ENCODE results near the gene TBC1D22A.

The TBC1D22A gene

GRCh38 chr22:46974077-46974476, 211.6 kb downstream of the TBC1D22A start:
- H3K9me2 ChIP-seq (replicated peaks; ENCODE audit: insufficient read depth, low read length), result no peaks in the 10 kb centered on the region
- H3K4me2 ChIP-seq (ENCODE audit: low read depth, low read length), result no peak overlapping the region
- TF ChIP-seq EZH2phosphoT487 (IDR thresholded peaks at IDR 0.05; ENCODE audit: low read length), result no peak
- no peak for TF ChIP-seq EZH2 (optimal IDR thresholded peaks at IDR 0.05; ENCODE audit: low read depth, low read length)
- TF ChIP-seq CTCF (IDR thresholded peaks at IDR 0.05; ENCODE audit: low read length), result no peak
- no peaks in the 10 kb centered on the region for H3K36me3 ChIP-seq (replicated peaks; ENCODE audit: insufficient read depth, low read length)
- no peak overlapping the region for H3K4me3 ChIP-seq (ENCODE audit: low read length)
- no peaks in the 10 kb centered on the region for H3K79me2 ChIP-seq (ENCODE audit: low read length)
- no peaks in the 10 kb centered on the region for H3F3A ChIP-seq (ENCODE audit: insufficient read depth, low read length)
- H3K9ac ChIP-seq (ENCODE audit: low read length), result no peak overlapping the region
- no peak overlapping the region for H2AFZ ChIP-seq (ENCODE audit: low read length)
- H3K9me3 ChIP-seq (replicated peaks; ENCODE audit: insufficient read depth, low read length), result no peaks in the 10 kb centered on the region
- no peak for DNase-seq
- H4K20me1 ChIP-seq (ENCODE audit: insufficient read depth, low read length), result no peaks in the 10 kb centered on the region
- no peaks in the 10 kb centered on the region for H3K4me1 ChIP-seq (ENCODE audit: low read length)
- no peaks in the 10 kb centered on the region for H3K27me3 ChIP-seq (replicated peaks; ENCODE audit: insufficient read depth, low read length)
- H3K27ac ChIP-seq (ENCODE audit: low read length), result no peak overlapping the region

- no peak overlapping the region for H3K4me2 ChIP-seq (ENCODE audit: low read depth, low read length)
- H3K9me3 ChIP-seq (replicated peaks; ENCODE audit: insufficient read depth, low read length), result no peaks in the 10 kb centered on the region
- TF ChIP-seq CTCF (IDR thresholded peaks at IDR 0.05; ENCODE audit: low read length) (no peak), EZH2 (optimal IDR thresholded peaks at IDR 0.05; ENCODE audit: low read depth, low read length) (no peak), EZH2phosphoT487 (IDR thresholded peaks at IDR 0.05; ENCODE audit: low read length) (no peak)
- H3K27ac ChIP-seq (ENCODE audit: low read length), result no peak overlapping the region
- no peak overlapping the region for H2AFZ ChIP-seq (ENCODE audit: low read length)
- H3K36me3 ChIP-seq (replicated peaks; ENCODE audit: insufficient read depth, low read length), result no peaks in the 10 kb centered on the region
- H3K9ac ChIP-seq (ENCODE audit: low read length), result no peak overlapping the region
- no peaks in the 10 kb centered on the region for H3K79me2 ChIP-seq (ENCODE audit: low read length)
- H3K4me1 ChIP-seq (ENCODE audit: low read length), result no peaks in the 10 kb centered on the region
- no peaks in the 10 kb centered on the region for H3F3A ChIP-seq (ENCODE audit: insufficient read depth, low read length)
- no peaks in the 10 kb centered on the region for H3K27me3 ChIP-seq (replicated peaks; ENCODE audit: insufficient read depth, low read length)
- no peaks in the 10 kb centered on the region for H4K20me1 ChIP-seq (ENCODE audit: insufficient read depth, low read length)
- H3K9me2 ChIP-seq (replicated peaks; ENCODE audit: insufficient read depth, low read length), result no peaks in the 10 kb centered on the region
- H3K4me3 ChIP-seq (ENCODE audit: low read length), result no peak overlapping the region
- DNase-seq, result no peak
Measured at GRCh38 chr22:46974631-46975585, 212.5 kb downstream of the TBC1D22A start.

- H4K20me1 ChIP-seq (ENCODE audit: insufficient read depth, low read length), result no peaks in the 10 kb centered on the region
- H3K79me2 ChIP-seq (ENCODE audit: low read length), result no peaks in the 10 kb centered on the region
Measured at GRCh38 chr22:46976143-46976542, 213.7 kb downstream of the TBC1D22A start.

More at GRCh38 chr22:46976143-46976542, 213.7 kb downstream of the TBC1D22A start:
- H2AFZ ChIP-seq (ENCODE audit: low read length), result no peak overlapping the region
- DNase-seq, result no peak
- no peaks in the 10 kb centered on the region for H3K36me3 ChIP-seq (replicated peaks; ENCODE audit: insufficient read depth, low read length)
- TF ChIP-seq EZH2phosphoT487 (IDR thresholded peaks at IDR 0.05; ENCODE audit: low read length), result no peak
- TF ChIP-seq EZH2 (optimal IDR thresholded peaks at IDR 0.05; ENCODE audit: low read depth, low read length), result no peak
- no peak for TF ChIP-seq CTCF (IDR thresholded peaks at IDR 0.05; ENCODE audit: low read length)
- H3K27me3 ChIP-seq (replicated peaks; ENCODE audit: insufficient read depth, low read length), result no peaks in the 10 kb centered on the region
- H3K9me3 ChIP-seq (replicated peaks; ENCODE audit: insufficient read depth, low read length), result no peaks in the 10 kb centered on the region
- no peaks in the 10 kb centered on the region for H3K9me2 ChIP-seq (replicated peaks; ENCODE audit: insufficient read depth, low read length)
- H3K4me2 ChIP-seq (ENCODE audit: low read depth, low read length), result no peak overlapping the region
- H3K27ac ChIP-seq (ENCODE audit: low read length), result no peak overlapping the region
- H3K4me1 ChIP-seq (ENCODE audit: low read length), result no peaks in the 10 kb centered on the region
- H3K9ac ChIP-seq (ENCODE audit: low read length), result no peak overlapping the region
- no peak overlapping the region for H3K4me3 ChIP-seq (ENCODE audit: low read length)
- H3F3A ChIP-seq (ENCODE audit: insufficient read depth, low read length), result no peaks in the 10 kb centered on the region
